GM18870 (cell line): ENCODE data around the gene DISC1.

Experiments used
- ATAC-seq: cut with Tn5 transposase; IDR thresholded peaks from one replicate; pipeline ENCODE4 v1.9.1; 2021; ENCODE audit warnings: moderate library complexity; ENCODE audit not compliant: unreplicated experiment

Gene DISC1

GRCh38 chr1:231972111-231972445, 345.5 kb downstream of the DISC1 start:
- no peak for ATAC-seq

- no peak for ATAC-seq
Measured at GRCh38 chr1:231973830-231974229, 347.2 kb downstream of the DISC1 start.

- ATAC-seq: no peak
Measured at GRCh38 chr1:231976231-231976630, 349.6 kb downstream of the DISC1 start.

- no peak for ATAC-seq
Measured at GRCh38 chr1:231981675-231982074, 355.1 kb downstream of the DISC1 start.

- ATAC-seq: no peak
Measured at GRCh38 chr1:231982871-231983587, 356.4 kb downstream of the DISC1 start.

- no peak for ATAC-seq
Measured at GRCh38 chr1:231983588-231984193, 357.1 kb downstream of the DISC1 start.

- no peak for ATAC-seq
Measured at GRCh38 chr1:231985296-231986023, 358.9 kb downstream of the DISC1 start.

GRCh38 chr1:231986631-231987336, 360.2 kb downstream of the DISC1 start:
- ATAC-seq: no peak

GRCh38 chr1:231990388-231990787, 363.8 kb downstream of the DISC1 start:
- ATAC-seq: no peak

- ATAC-seq: no peak
Measured at GRCh38 chr1:231991231-231991630, 364.6 kb downstream of the DISC1 start.

GRCh38 chr1:231993968-231994455, 367.4 kb downstream of the DISC1 start:
- no peak for ATAC-seq

- ATAC-seq: no peak
Measured at GRCh38 chr1:231998791-231999190, 372.2 kb downstream of the DISC1 start.

- no peak for ATAC-seq
Measured at GRCh38 chr1:232005300-232005699, 378.7 kb downstream of the DISC1 start.

GRCh38 chr1:232009741-232010140, 383.2 kb downstream of the DISC1 start:
- ATAC-seq: no peak

- ATAC-seq: no peak
Measured at GRCh38 chr1:232011961-232012360, 385.4 kb downstream of the DISC1 start.

GRCh38 chr1:232012773-232013386, 386.3 kb downstream of the DISC1 start:
- ATAC-seq: no peak

- no peak for ATAC-seq
Measured at GRCh38 chr1:232014941-232015340, 388.4 kb downstream of the DISC1 start.

GRCh38 chr1:232016616-232017015, 390.0 kb downstream of the DISC1 start:
- no peak for ATAC-seq

GRCh38 chr1:232017057-232017456, 390.5 kb downstream of the DISC1 start:
- ATAC-seq: no peak

- no peak for ATAC-seq
Measured at GRCh38 chr1:232017759-232018158, 391.2 kb downstream of the DISC1 start.
